Left lung (tissue), 10 donors: ENCODE data around the gene C17orf67. TPM values are rescaled to one million over a fixed set of nuclear protein-coding genes. Genes with fewer than 3 reads are reported as not detected.

Experiments
- ATAC-seq: fragments of 200-7000 bp; cut with Tn5 transposase; one replicate; pipeline ENCODE4 v1.9.1; 2020; ENCODE audit warnings: moderate library complexity
- DNase-seq, 4 donors: peaks; one replicate each; pipeline ENCODE4 v3.0.0-alpha.2; 2013 to 2020
- H3K27ac ChIP-seq, 2 donors: fragments of 200-600 bp; sonication (generic) in 1 of 2; one replicate each; pipeline versions ENCODE4 v1.5.0 to v1.8.0; 2020 to 2021
- H3K27me3 ChIP-seq, 2 donors: fragments of 200-600 bp; sonication (generic) in 1 of 2; one replicate each; pipeline versions ENCODE4 v1.5.0 to v1.8.0; 2020 to 2021
- H3K36me3 ChIP-seq, 2 donors: fragments of 200-600 bp; sonication (generic) in 1 of 2; one replicate each; pipeline versions ENCODE4 v1.5.0 to v1.8.0; 2020 to 2021
- H3K4me1 ChIP-seq, 2 donors: fragments of 200-600 bp; one replicate each; pipeline ENCODE4 v1.8.0; 2021
- H3K4me3 ChIP-seq, 2 donors: fragments of 200-600 bp; sonication (generic) in 1 of 2; one replicate each; pipeline versions ENCODE4 v1.5.0 to v1.8.0; 2020 to 2021; ENCODE audit warnings: mild to moderate bottlenecking in 1 of 2
- H3K9me3 ChIP-seq, 2 donors: fragments of 200-600 bp; sonication (generic) in 1 of 2; one replicate each; pipeline versions ENCODE4 v1.5.0 to v1.8.0; 2020 to 2021
- intact Hi-C, 2 donors: fragments of 100-400 bp; cut with DNase I; formaldehyde crosslinking; loops; one replicate each; pipeline versions ENCODE4 v1.11.2 to v1.14.2; 2022
- polyA plus RNA-seq, 6 donors: library from polyadenylated mRNA; unstranded; fragments of 120-200 nt; gene quantifications; one replicate each; pipeline ENCODE4 v1.2.1, GENCODE V29; 2013; ENCODE audit not compliant: insufficient read length in 6 of 6
- total RNA-seq, 2 donors: library from RNA; stranded (reverse); fragmentation: NEBNext Ultra II Directional; extraction: Animal tissue kit (Norgen Biotek cat#: 25700); gene quantifications; one replicate each; pipeline ENCODE4 v1.2.1, GENCODE V29; 2021
- TF ChIP-seq, protein P1 (sequence below), 2 donors: fragments of 200-600 bp; sonication (generic) in 1 of 2; IDR thresholded peaks; one replicate each; pipeline versions ENCODE4 v1.5.0 to v1.8.0; 2021; ENCODE audit warnings: antibody characterized with exemption in 2 of 2
- donor health status: DM: no; HTN: yes; CAD: no.
- donor health status: DM: no; HTN: no; CAD: no.

Gene C17orf67
- total and polyA plus RNA-seq, 8 donors: 1.6 to 5.0 (median 3.5) TPM

- intact Hi-C loops: loop anchor here in 1 of 2 donors (10.0 kb wide), 1 partner anchor 192 kb away; the partner anchor contains the start of gene NOG
- no peak overlapping the region for H3K4me3 ChIP-seq
- H3K4me1 ChIP-seq: peaks cover 0 to 13% of the 10 kb centered on the region in 2 donors
- no peaks in the 10 kb centered on the region for H3K27me3 ChIP-seq
- no peaks in the 10 kb centered on the region for H3K9me3 ChIP-seq
- H3K36me3 ChIP-seq: no peaks in the 10 kb centered on the region
- ATAC-seq: peak; percentile 78
- DNase-seq: peak in 1 of 4 donors; percentile 63
- TF ChIP-seq, protein P1, sequence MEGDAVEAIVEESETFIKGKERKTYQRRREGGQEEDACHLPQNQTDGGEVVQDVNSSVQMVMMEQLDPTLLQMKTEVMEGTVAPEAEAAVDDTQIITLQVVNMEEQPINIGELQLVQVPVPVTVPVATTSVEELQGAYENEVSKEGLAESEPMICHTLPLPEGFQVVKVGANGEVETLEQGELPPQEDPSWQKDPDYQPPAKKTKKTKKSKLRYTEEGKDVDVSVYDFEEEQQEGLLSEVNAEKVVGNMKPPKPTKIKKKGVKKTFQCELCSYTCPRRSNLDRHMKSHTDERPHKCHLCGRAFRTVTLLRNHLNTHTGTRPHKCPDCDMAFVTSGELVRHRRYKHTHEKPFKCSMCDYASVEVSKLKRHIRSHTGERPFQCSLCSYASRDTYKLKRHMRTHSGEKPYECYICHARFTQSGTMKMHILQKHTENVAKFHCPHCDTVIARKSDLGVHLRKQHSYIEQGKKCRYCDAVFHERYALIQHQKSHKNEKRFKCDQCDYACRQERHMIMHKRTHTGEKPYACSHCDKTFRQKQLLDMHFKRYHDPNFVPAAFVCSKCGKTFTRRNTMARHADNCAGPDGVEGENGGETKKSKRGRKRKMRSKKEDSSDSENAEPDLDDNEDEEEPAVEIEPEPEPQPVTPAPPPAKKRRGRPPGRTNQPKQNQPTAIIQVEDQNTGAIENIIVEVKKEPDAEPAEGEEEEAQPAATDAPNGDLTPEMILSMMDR (IDR thresholded peaks at IDR 0.05): no peak
- no peak overlapping the region for H3K27ac ChIP-seq
These were observed 46.7 kb downstream of the C17orf67 start for GRCh38 chr17:56786989-56787482.

DNA sequence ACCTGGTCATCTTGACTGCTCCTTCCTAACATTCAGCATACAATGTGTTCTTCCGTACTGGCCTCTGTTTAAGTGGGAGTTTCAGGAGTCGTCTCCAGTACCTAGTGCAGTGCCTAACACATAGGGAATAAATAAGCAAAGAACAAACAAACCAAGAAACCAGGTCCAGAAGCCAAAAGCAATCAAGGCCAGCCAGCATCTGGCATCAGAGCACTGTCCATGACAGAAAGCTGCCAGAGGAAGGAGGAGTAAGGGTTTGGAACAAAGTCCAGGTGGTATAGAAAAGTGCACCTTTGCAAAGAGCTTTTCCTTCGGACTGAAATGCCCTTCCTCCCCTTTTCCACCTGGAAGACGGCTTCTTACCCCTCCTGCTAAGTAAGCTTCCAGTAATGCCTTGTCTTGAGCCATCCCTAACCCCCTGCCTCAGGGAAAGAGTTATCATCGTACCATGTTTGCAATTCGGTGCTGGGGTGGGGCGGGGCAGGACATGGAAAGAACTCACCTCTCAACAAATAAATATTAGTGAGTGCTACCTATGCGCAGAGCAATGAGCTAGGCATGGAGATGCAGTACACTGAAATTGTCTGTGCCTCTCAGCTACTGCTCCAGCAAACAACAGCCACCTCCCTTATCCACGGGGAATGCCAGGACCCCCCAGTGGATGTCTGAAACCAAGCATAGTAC is 47.6 kb downstream of the C17orf67 start:
- no peak for ATAC-seq
- no peaks in the 10 kb centered on the region for H3K36me3 ChIP-seq
- H3K4me3 ChIP-seq: no peak overlapping the region
- intact Hi-C loops: loop anchor here in 1 of 2 donors (10.0 kb wide), 1 partner anchor 191 kb away; the partner anchor contains the start of gene NOG
- no peak overlapping the region for H3K27ac ChIP-seq
- H3K9me3 ChIP-seq: no peaks in the 10 kb centered on the region
- TF ChIP-seq, protein P1 (IDR thresholded peaks at IDR 0.05): no peak
- H3K4me1 ChIP-seq: peaks cover 0 to 13% of the 10 kb centered on the region in 2 donors
- peaks cover 0 to 4% of the 10 kb centered on the region in 2 donors for H3K27me3 ChIP-seq
- DNase-seq: no peak

DNA sequence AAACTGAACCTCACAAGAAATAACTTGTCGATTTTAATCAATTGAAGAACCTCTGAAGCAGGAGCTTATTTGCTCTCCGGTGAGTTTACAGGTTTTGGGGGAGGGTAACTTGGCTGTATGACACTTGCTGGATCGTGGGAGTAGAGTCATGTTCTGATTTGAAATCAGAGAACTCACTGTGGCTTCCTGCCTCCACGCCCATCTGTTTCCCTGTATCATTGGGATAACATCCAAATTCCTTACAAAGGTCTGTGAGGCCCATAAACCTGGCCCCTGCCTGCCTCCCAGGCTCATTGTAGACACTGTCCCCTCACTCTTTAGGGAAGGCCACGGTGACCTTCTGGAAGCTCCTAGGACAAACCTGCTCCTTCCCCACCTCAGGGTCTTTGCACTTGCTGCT is 48.3 kb downstream of the C17orf67 start:
- TF ChIP-seq, protein P1 (IDR thresholded peaks at IDR 0.05): no peak
- ATAC-seq: no peak
- Histone ChIP-seq H3K27ac (no peak overlapping the region), H3K36me3 (no peaks in the 10 kb centered on the region), H3K4me3 (no peak overlapping the region), H3K27me3 (peaks cover 0 to 11% of the 10 kb centered on the region in 2 donors), H3K9me3 (no peaks in the 10 kb centered on the region), H3K4me1 (peaks cover 0 to 19% of the 10 kb centered on the region in 2 donors)
- intact Hi-C loops: loop anchor here in 1 of 2 donors (10.0 kb wide), 1 partner anchor 191 kb away; the partner anchor contains the start of gene NOG
- DNase-seq: no peak

DNA sequence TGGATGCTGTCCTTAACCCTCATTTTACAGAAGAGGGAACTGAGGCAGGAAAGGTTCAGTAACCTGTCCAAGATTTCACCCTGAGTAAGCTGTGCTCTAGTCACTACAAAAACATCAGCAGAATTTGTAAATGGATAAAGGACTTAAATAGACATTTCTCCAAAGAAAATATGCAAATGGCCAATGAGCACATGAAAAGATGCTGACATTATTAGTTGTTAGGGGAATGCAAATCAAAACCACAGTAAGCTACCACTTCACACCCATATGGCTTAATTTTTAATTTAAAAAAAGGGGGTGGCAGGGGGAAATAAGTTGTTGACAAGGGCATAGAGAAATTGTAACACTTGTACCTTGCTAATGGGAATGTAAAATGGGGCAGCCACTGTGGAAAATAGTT is 51.4 kb downstream of the C17orf67 start:
- no peak overlapping the region for H3K27ac ChIP-seq
- no peaks in the 10 kb centered on the region for H3K9me3 ChIP-seq
- ATAC-seq: no peak
- no peaks in the 10 kb centered on the region for H3K36me3 ChIP-seq
- no peak for DNase-seq
- peaks cover 0 to 28% of the 10 kb centered on the region in 2 donors for H3K27me3 ChIP-seq
- intact Hi-C loops: loop anchor here in 1 of 2 donors (10.0 kb wide), 1 partner anchor 188 kb away; the partner anchor contains the start of gene NOG
- no peak overlapping the region for H3K4me3 ChIP-seq
- TF ChIP-seq, protein P1 (IDR thresholded peaks at IDR 0.05): no peak
- peaks cover 0 to 23% of the 10 kb centered on the region in 2 donors for H3K4me1 ChIP-seq

DNA sequence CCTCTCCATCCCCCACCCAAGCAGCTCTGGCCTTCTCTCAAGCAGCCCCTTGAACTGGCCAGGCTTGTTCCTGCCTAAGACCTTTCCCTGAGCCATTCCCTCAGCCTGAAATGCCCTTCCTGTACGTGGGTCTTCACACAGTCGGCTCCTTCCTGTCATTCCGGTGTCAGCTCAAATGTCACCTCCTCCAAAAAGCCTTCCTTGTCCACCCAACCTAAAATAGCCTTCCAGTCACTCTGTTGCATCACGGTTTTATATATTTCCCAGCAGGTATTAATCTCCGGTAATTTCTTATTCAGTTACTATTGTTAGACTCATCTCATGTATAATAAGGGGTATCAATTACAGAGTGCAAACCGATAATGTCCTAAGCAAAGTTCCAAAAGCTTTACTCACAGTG is 51.8 kb downstream of the C17orf67 start:
- peaks cover 0 to 28% of the 10 kb centered on the region in 2 donors for H3K27me3 ChIP-seq
- no peaks in the 10 kb centered on the region for H3K9me3 ChIP-seq
- DNase-seq (no peak), ATAC-seq (no peak)
- peaks cover 0 to 20% of the 10 kb centered on the region in 2 donors for H3K4me1 ChIP-seq
- no peaks in the 10 kb centered on the region for H3K36me3 ChIP-seq
- TF ChIP-seq, protein P1 (IDR thresholded peaks at IDR 0.05): no peak
- H3K27ac ChIP-seq: no peak overlapping the region
- H3K4me3 ChIP-seq: no peak overlapping the region
- intact Hi-C loops: loop anchor here in 1 of 2 donors (10.0 kb wide), 1 partner anchor 187 kb away; the partner anchor contains the start of gene NOG
